Endothelial cell of umbilical vein (primary cell): ENCODE measurements around the gene ABCA2. TPM values are rescaled to one million over a fixed set of nuclear protein-coding genes. Genes with fewer than 3 reads are reported as not detected.

Source experiments
- BruUV-seq: library from RNA; stranded (reverse); fragments of 400-500 nt; replicated peaks from 2 replicates; lab custom pipeline; 2021; lab: Mats Ljungman, UMichigan
- CTCF ChIA-PET: fragments of 300-600, 350-600 bp; sonication (Branson Sonifier 250); formaldehyde crosslinking; loops from one replicate; lab custom pipeline; 2021; ENCODE audit warnings: antibody characterized with exemption, inconsistent platforms; lab: Charles Lee
- POLR2A ChIA-PET: fragments of 300-600, 350-600 bp; sonication (Branson Sonifier 250); formaldehyde crosslinking; loops from one replicate; lab custom pipeline; 2021; ENCODE audit warnings: antibody characterized with exemption, inconsistent platforms; lab: Charles Lee
- DNase-seq: peaks from one replicate; pipeline ENCODE4 v3.0.0-alpha.2; 2011; ENCODE audit warnings: low read depth, low spot score
- FAIRE-seq: peaks from 2 replicates; lab custom pipeline; 2011; peaks lifted over from hg19 to GRCh38; lab: Jason Lieb, UNC
- H2AFZ ChIP-seq: 2 replicates; pipeline ENCODE4 v1.6.0; 2012; ENCODE audit warnings: low read depth, low read length, control low read depth, inconsistent platforms
- H3K27ac ChIP-seq: 2 replicates; pipeline ENCODE4 v1.5.1; 2011; ENCODE audit warnings: low read depth, mild to moderate bottlenecking, control low read depth, low read length, moderate library complexity; ENCODE audit not compliant: insufficient read depth
- H3K27me3 ChIP-seq, 2 experiments: 2 replicates each; pipeline versions ENCODE4 v1.6.0 to v1.6.1; 2011; ENCODE audit warnings: low read length in 2 of 2, mixed read lengths in 1 of 2; ENCODE audit not compliant: control insufficient read depth in 2 of 2, insufficient read depth in 2 of 2
- H3K36me3 ChIP-seq, 2 experiments: 2 replicates in 1 of 2; 3 replicates in 1 of 2; pipeline ENCODE4 v1.5.1; 2011; ENCODE audit warnings: low read length in 2 of 2, mild to moderate bottlenecking in 1 of 2, moderate library complexity in 1 of 2; ENCODE audit not compliant: control insufficient read depth in 2 of 2, insufficient read depth in 2 of 2; ENCODE audit errors: extremely low read depth in 1 of 2
- H3K4me1 ChIP-seq: 3 replicates; pipeline ENCODE4 v1.5.1; 2011; ENCODE audit warnings: mild to moderate bottlenecking, low read length; ENCODE audit not compliant: control insufficient read depth, insufficient read depth; ENCODE audit errors: extremely low read depth
- H3K4me2 ChIP-seq: 2 replicates; pipeline ENCODE4 v1.6.1; 2011; ENCODE audit warnings: low read length, control low read depth, mixed read lengths; ENCODE audit not compliant: insufficient read depth
- H3K4me3 ChIP-seq, 3 experiments: fragments of 200-600 bp in 1 of 3; sonication (generic), shearing (Covaris generic) in 1 of 3; replicated peaks in 1 of 3; 2 replicates each; pipeline ENCODE4 v1.5.1; 2011 to 2016; ENCODE audit warnings: control low read depth in 3 of 3, low read length in 3 of 3, mild to moderate bottlenecking in 2 of 3, inconsistent platforms in 1 of 3, low read depth in 1 of 3, moderate library complexity in 1 of 3; ENCODE audit not compliant: insufficient read depth in 1 of 3
- H3K79me2 ChIP-seq: 2 replicates; pipeline ENCODE4 v1.6.0; 2012; ENCODE audit warnings: low read length, inconsistent platforms; ENCODE audit not compliant: control insufficient read depth, insufficient read depth
- H3K9ac ChIP-seq: replicated peaks from 2 replicates; pipeline ENCODE3; 2011; ENCODE audit warnings: low read length, control low read depth; ENCODE audit not compliant: insufficient read depth; ENCODE audit errors: extremely low read depth
- H3K9me1 ChIP-seq: replicated peaks from 3 replicates; pipeline ENCODE4 v1.6.0; 2011; ENCODE audit warnings: mild to moderate bottlenecking, low read length; ENCODE audit not compliant: control insufficient read depth, insufficient read depth; ENCODE audit errors: extremely low read depth
- H3K9me3 ChIP-seq: replicated peaks from 2 replicates; pipeline ENCODE4 v1.5.1; 2012; ENCODE audit warnings: low read length, inconsistent platforms; ENCODE audit not compliant: control insufficient read depth, insufficient read depth
- H4K20me1 ChIP-seq: replicated peaks from 2 replicates; pipeline ENCODE3; 2011; ENCODE audit warnings: mild to moderate bottlenecking, low read length; ENCODE audit not compliant: control insufficient read depth, insufficient read depth; ENCODE audit errors: extremely low read depth
- CTCF ChIP-seq, 2 donors: IDR thresholded peaks; 1 replicate in 1 of 2; 2 replicates in 1 of 2; pipeline ENCODE4 v1.5.1; 2011; ENCODE audit warnings: low read length in 2 of 2, mild to moderate bottlenecking in 2 of 2, moderate library complexity in 2 of 2, control low read depth in 1 of 2, inconsistent platforms in 1 of 2, low read depth in 1 of 2; ENCODE audit not compliant: insufficient read depth in 1 of 2; ENCODE audit errors: extremely low read depth in 1 of 2
- EZH2 ChIP-seq: IDR thresholded peaks from 2 replicates; pipeline ENCODE4 v1.6.1; 2012; ENCODE audit warnings: borderline replicate concordance, low read depth, mild to moderate bottlenecking, moderate library complexity, low read length, inconsistent platforms; ENCODE audit not compliant: severe bottlenecking
- FOS ChIP-seq: IDR thresholded peaks from 2 replicates; pipeline ENCODE4 v1.6.1; 2011; ENCODE audit warnings: mild to moderate bottlenecking, low read length, moderate library complexity, borderline replicate concordance; ENCODE audit not compliant: insufficient read depth
- GATA2 ChIP-seq: IDR thresholded peaks from 2 replicates; pipeline ENCODE4 v1.7.0; 2011; ENCODE audit warnings: low read depth, mild to moderate bottlenecking, moderate library complexity, mixed read lengths, low read length; ENCODE audit not compliant: insufficient read length, insufficient read depth
- JUN ChIP-seq: IDR thresholded peaks from 2 replicates; pipeline ENCODE4 v1.6.1; 2011; ENCODE audit warnings: borderline replicate concordance, low read depth; ENCODE audit not compliant: insufficient read length, insufficient read depth
- MYC ChIP-seq: IDR thresholded peaks from one replicate; pipeline ENCODE4 v1.6.1; 2011; ENCODE audit warnings: mild to moderate bottlenecking, low read depth, low read length
- POLR2A ChIP-seq: IDR thresholded peaks from 2 replicates; pipeline ENCODE4 v1.6.1; 2012; ENCODE audit warnings: low read depth, mild to moderate bottlenecking, control low read depth, low read length
- POLR2AphosphoS5 ChIP-seq: IDR thresholded peaks from 2 replicates; pipeline ENCODE4 v1.6.1; 2012; ENCODE audit warnings: low read depth, mild to moderate bottlenecking, control low read depth, low read length, moderate library complexity; ENCODE audit not compliant: insufficient read depth
- dilution Hi-C: fragments of 300-500 bp; cut with MboI; formaldehyde crosslinking; loops from one replicate; pipeline ENCODE4 v1.15.0; 2019; ENCODE audit warnings: low sequenced_read_pairs; ENCODE audit not compliant: extremely low pct_ligation_motif_present
- intact Hi-C: fragments of 100-400 bp; cut with micrococcal nuclease; formaldehyde crosslinking; loops from one replicate; pipeline ENCODE4 v1.10.0; 2022
- polyA plus RNA-seq, 4 experiments: library from polyadenylated mRNA; depleted of rRNA in 3 of 4; stranded (reverse) in 3 of 4; unstranded in 1 of 4; fragments of >200 nt; gene quantifications; 2 replicates each; pipeline versions ENCODE4 v1.2.1 to v1.2.3, GENCODE V29; 2011 to 2012; ENCODE audit warnings: missing spikeins in 1 of 4
- total RNA-seq: library from RNA; stranded (reverse); gene quantifications from 2 replicates; pipeline ENCODE4 v1.2.3, GENCODE V29; 2021
- TF ChIP-seq, protein P1 (sequence below): IDR thresholded peaks from 2 replicates; pipeline ENCODE4 v1.6.1; 2011; ENCODE audit not compliant: insufficient read depth, insufficient read length

The ABCA2 gene
- total and polyA plus RNA-seq, 2 donors (not counting 3 experiments of a cell fraction or from before 2014, with no cell fraction given): 20.0 to 29.1 TPM

GRCh38 chr9:136972743-136973142 is 55.3 kb downstream of the ABCA2 start:
- Histone ChIP-seq H3K4me2 (no peak overlapping the region), H3K9ac (no peak overlapping the region), H3K79me2 (no peaks in the 10 kb centered on the region), H3K36me3 (no peaks in the 10 kb centered on the region), H3K4me1 (no peaks in the 10 kb centered on the region), H3K4me3 (no peak overlapping the region), H3K27ac (no peak overlapping the region), H3K27me3 (no peaks in the 10 kb centered on the region), H2AFZ (no peak overlapping the region), H3K9me3 (no peaks in the 10 kb centered on the region), H4K20me1 (no peaks in the 10 kb centered on the region), H3K9me1 (no peaks in the 10 kb centered on the region)
- TF ChIP-seq CTCF (IDR thresholded peaks at IDR 0.05; ENCODE audit: extremely low read depth in 1 of 2, insufficient read depth in 1 of 2, low read depth in 1 of 2, low read length in 2 of 2) (no peak), EZH2 (no peak), FOS (no peak), POLR2AphosphoS5 (no peak), MYC (no peak), JUN (no peak), POLR2A (no peak), GATA2 (no peak)
- TF ChIP-seq, protein P1, sequence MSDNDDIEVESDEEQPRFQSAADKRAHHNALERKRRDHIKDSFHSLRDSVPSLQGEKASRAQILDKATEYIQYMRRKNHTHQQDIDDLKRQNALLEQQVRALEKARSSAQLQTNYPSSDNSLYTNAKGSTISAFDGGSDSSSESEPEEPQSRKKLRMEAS: no peak
- dilution Hi-C loops (no loop called here), intact Hi-C loops (no loop called here)
- no peak for FAIRE-seq
- CTCF ChIA-PET: no interaction called here
- no TSS peak for BruUV-seq
- DNase-seq: no peak
- POLR2A ChIA-PET: no interaction called here
